Measurements from ENCODE around the gene SIGLEC7.

DNA sequence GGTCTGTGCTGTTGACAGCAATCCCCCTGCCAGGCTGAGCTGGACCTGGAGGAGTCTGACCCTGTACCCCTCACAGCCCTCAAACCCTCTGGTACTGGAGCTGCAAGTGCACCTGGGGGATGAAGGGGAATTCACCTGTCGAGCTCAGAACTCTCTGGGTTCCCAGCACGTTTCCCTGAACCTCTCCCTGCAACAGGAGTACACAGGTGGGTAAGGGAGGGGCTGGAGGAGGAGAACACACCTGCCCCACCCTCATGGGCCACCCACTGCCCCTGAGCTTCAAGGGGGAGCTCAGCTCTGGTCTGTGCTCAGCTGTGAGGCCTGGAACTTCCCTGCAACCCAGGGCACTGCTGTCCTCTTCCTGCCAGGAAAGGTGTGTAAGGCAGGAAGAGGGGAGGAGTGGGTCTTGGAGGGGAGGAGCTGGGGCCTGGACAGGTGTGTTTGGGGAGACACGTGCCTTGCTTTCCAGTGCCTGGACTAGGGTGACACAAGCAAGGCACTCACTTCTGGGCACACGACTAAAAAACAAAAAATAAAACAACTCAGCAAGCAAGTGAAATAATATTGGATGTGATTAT is 3.9 kb downstream of the SIGLEC7 start:
- TF ChIP-seq, protein P1, sequence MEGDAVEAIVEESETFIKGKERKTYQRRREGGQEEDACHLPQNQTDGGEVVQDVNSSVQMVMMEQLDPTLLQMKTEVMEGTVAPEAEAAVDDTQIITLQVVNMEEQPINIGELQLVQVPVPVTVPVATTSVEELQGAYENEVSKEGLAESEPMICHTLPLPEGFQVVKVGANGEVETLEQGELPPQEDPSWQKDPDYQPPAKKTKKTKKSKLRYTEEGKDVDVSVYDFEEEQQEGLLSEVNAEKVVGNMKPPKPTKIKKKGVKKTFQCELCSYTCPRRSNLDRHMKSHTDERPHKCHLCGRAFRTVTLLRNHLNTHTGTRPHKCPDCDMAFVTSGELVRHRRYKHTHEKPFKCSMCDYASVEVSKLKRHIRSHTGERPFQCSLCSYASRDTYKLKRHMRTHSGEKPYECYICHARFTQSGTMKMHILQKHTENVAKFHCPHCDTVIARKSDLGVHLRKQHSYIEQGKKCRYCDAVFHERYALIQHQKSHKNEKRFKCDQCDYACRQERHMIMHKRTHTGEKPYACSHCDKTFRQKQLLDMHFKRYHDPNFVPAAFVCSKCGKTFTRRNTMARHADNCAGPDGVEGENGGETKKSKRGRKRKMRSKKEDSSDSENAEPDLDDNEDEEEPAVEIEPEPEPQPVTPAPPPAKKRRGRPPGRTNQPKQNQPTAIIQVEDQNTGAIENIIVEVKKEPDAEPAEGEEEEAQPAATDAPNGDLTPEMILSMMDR (IDR thresholded peaks at IDR 0.05; ENCODE audit: low read depth, low read length): no peak
- no peak for TF ChIP-seq POLR2A (IDR thresholded peaks at IDR 0.05; ENCODE audit: extremely low read depth, insufficient read length)

Measured in NB4 (cell line).